HepG2 (cell line): Measurements from ENCODE around the gene CYP4F12. TPM values are rescaled to one million over a fixed set of nuclear protein-coding genes. Genes with fewer than 3 reads are reported as not detected.

ENCODE experiments used
- ATAC-seq: fragments of 200-7000 bp; cut with Tn5 transposase; 3 replicates; pipeline ENCODE4 v1.9.1; 2020; ENCODE audit warnings: mild to moderate bottlenecking, moderate library complexity
- BruUV-seq: library from RNA; stranded (reverse); fragments of 400-500 nt; replicated peaks from 2 replicates; lab custom pipeline; 2021; lab: Mats Ljungman, UMichigan
- CTCF ChIA-PET: fragments of 300-600 bp; formaldehyde crosslinking; extraction: SDS; loops from one replicate; lab custom pipeline; 2021; ENCODE audit warnings: low total read pairs, inconsistent platforms, low intra/inter-chr PET ratio; lab: Yijun Ruan, JAX
- POLR2A ChIA-PET: fragments of 350-600 bp; sonication (Branson Sonifier 250); formaldehyde crosslinking; loops from one replicate; lab custom pipeline; 2020; ENCODE audit warnings: antibody characterized with exemption, inconsistent platforms; lab: Yijun Ruan, JAX
- DNase-seq: peaks from one replicate; pipeline ENCODE4 v3.0.0-alpha.2; 2015; ENCODE audit warnings: low spot score
- FAIRE-seq: peaks from 3 replicates; lab custom pipeline; 2011; peaks lifted over from hg19 to GRCh38; lab: Jason Lieb, UNC
- H2AFZ ChIP-seq: one replicate; pipeline ENCODE4 v1.6.1; 2011; ENCODE audit warnings: low read length, inconsistent platforms
- H3K27ac ChIP-seq: fragments of 300-600 bp; 3 replicates; pipeline ENCODE4 v1.8.0; 2011; ENCODE audit warnings: mixed run types, mild to moderate bottlenecking, mixed read lengths, low read length, inconsistent platforms; ENCODE audit not compliant: insufficient read depth; ENCODE audit errors: extremely low read length
- H3K27me3 ChIP-seq, 2 experiments: fragments of 200-600 bp in 1 of 2; 2 replicates in 1 of 2; 3 replicates in 1 of 2; pipeline versions ENCODE4 v1.6.0 to v1.8.0; 2011; ENCODE audit warnings: low read length in 2 of 2, mild to moderate bottlenecking in 2 of 2, moderate library complexity in 2 of 2, inconsistent platforms in 1 of 2; ENCODE audit not compliant: insufficient read depth in 2 of 2, control insufficient read depth in 1 of 2
- H3K36me3 ChIP-seq, 2 experiments: fragments of 200-600 bp in 1 of 2; replicated peaks in 1 of 2; 2 replicates in 1 of 2; 3 replicates in 1 of 2; pipeline versions ENCODE4 v1.5.1 to v1.8.0; 2011; ENCODE audit warnings: low read length in 2 of 2, inconsistent platforms in 1 of 2; ENCODE audit not compliant: insufficient read depth in 2 of 2, control insufficient read depth in 1 of 2
- H3K4me1 ChIP-seq: 2 replicates; pipeline ENCODE4 v1.5.1; 2012; ENCODE audit warnings: low read length, inconsistent platforms; ENCODE audit not compliant: insufficient read depth
- H3K4me2 ChIP-seq: 2 replicates; pipeline ENCODE4 v1.6.0; 2011; ENCODE audit warnings: low read depth, low read length, inconsistent platforms
- H3K4me3 ChIP-seq, 3 experiments: fragments of 200-600 bp in 1 of 3; sonication (generic), shearing (Covaris generic) in 1 of 3; replicated peaks in 1 of 3; 2 replicates each; pipeline ENCODE4 v1.5.1; 2011 to 2016; ENCODE audit warnings: low read length in 3 of 3, inconsistent platforms in 2 of 3, low read depth in 2 of 3, mild to moderate bottlenecking in 2 of 3, control low read depth in 1 of 3, mixed read lengths in 1 of 3; ENCODE audit not compliant: insufficient read depth in 1 of 3
- H3K79me2 ChIP-seq: one replicate; pipeline ENCODE4 v1.6.1; 2011; ENCODE audit warnings: low read length, inconsistent platforms; ENCODE audit not compliant: insufficient read depth
- H3K9ac ChIP-seq: 2 replicates; pipeline ENCODE4 v1.6.0; 2011; ENCODE audit warnings: mild to moderate bottlenecking, low read depth, low read length, inconsistent platforms; ENCODE audit not compliant: insufficient read depth
- H3K9me3 ChIP-seq: 2 replicates; pipeline ENCODE4 v1.5.1; 2012; ENCODE audit warnings: mild to moderate bottlenecking, low read length
- H4K20me1 ChIP-seq: 2 replicates; pipeline ENCODE4 v1.6.0; 2011; ENCODE audit warnings: inconsistent platforms, mild to moderate bottlenecking, low read length, moderate library complexity; ENCODE audit not compliant: insufficient read depth
- ARID5B ChIP-seq: IDR thresholded peaks from 2 replicates; pipeline ENCODE4 v1.4.0; 2020; ENCODE audit warnings: mild to moderate bottlenecking, missing genetic modification reagents
- GATAD2A ChIP-seq: IDR thresholded peaks from 2 replicates; pipeline ENCODE4 v1.6.1; 2016
- GPBP1L1 ChIP-seq: sonication (generic); formaldehyde crosslinking; IDR thresholded peaks from 2 replicates; pipeline ENCODE4 v1.5.0; 2020; ENCODE audit warnings: mild to moderate bottlenecking, missing genetic modification reagents
- HNRNPUL1 ChIP-seq: fragments of 200-400 bp; formaldehyde crosslinking; IDR thresholded peaks from 2 replicates; pipeline ENCODE4 v1.6.1; 2017; ENCODE audit warnings: low read depth, mild to moderate bottlenecking, low read length, moderate library complexity
- KLF11 ChIP-seq: IDR thresholded peaks from 2 replicates; pipeline ENCODE4 v1.6.1; 2016; ENCODE audit warnings: missing compliant biosample characterization
- MED8 ChIP-seq: sonication (generic); formaldehyde crosslinking; IDR thresholded peaks from 2 replicates; pipeline ENCODE4 v1.8.1; 2023; ENCODE audit warnings: mild to moderate bottlenecking, missing genetic modification reagents; ENCODE audit not compliant: insufficient replicate concordance
- SIN3B ChIP-seq: fragments of 150-350 bp; IDR thresholded peaks from 2 replicates; pipeline ENCODE4 v1.6.1; 2014; ENCODE audit warnings: low read length
- SUZ12 ChIP-seq: fragments of 150-350 bp; IDR thresholded peaks from 2 replicates; pipeline ENCODE4 v1.6.1; 2014; ENCODE audit warnings: low read depth, low read length
- ZC3H13 ChIP-seq: sonication (generic); formaldehyde crosslinking; IDR thresholded peaks from 2 replicates; pipeline ENCODE4 v1.8.1; 2023; ENCODE audit warnings: mild to moderate bottlenecking, missing genetic modification reagents, moderate library complexity
- ZNF160 ChIP-seq: sonication (generic); formaldehyde crosslinking; IDR thresholded peaks from 2 replicates; pipeline ENCODE4 v1.8.0; 2022; ENCODE audit warnings: mild to moderate bottlenecking, inconsistent platforms, missing genetic modification reagents
- ZNF205 ChIP-seq: IDR thresholded peaks from 2 replicates; pipeline ENCODE4 v1.6.1; 2018; ENCODE audit warnings: missing biosample characterization, missing genetic modification reagents
- ZNF431 ChIP-seq: sonication (generic); formaldehyde crosslinking; IDR thresholded peaks from 2 replicates; pipeline ENCODE4 v1.9.0; 2022; ENCODE audit warnings: missing genetic modification reagents, low read depth, mild to moderate bottlenecking, borderline replicate concordance
- WGBS: methylation state at CpG from one replicate; pipeline ENCODE4 v1.1.6; 2017; ENCODE audit warnings: low lambda C conversion rate; 5-methylcytosine and 5-hydroxymethylcytosine counted together
- in situ Hi-C: cut with HindIII; loops from 2 replicates; pipeline ENCODE4 v1.10.0; 2017; ENCODE audit warnings: low pct_unique_long_range_greater_than_20kb; ENCODE audit not compliant: extremely low pct_ligation_motif_present
- intact Hi-C: fragments of 100-400 bp; cut with micrococcal nuclease; formaldehyde crosslinking; loops from one replicate; pipeline ENCODE4 v1.10.0; 2022; ENCODE audit not compliant: unreplicated experiment
- polyA plus RNA-seq, 8 experiments: library from polyadenylated mRNA; depleted of rRNA in 3 of 8; stranded (reverse) in 7 of 8; unstranded in 1 of 8; fragments of >200 nt; fragmentation: Illumina TruSeq in 4 of 8; extraction: Trizol in 4 of 8; gene quantifications; 2 replicates each; pipeline versions ENCODE4 v1.2.1 to v1.2.3, GENCODE V29; 2011 to 2016; ENCODE audit warnings: low read depth in 4 of 8, missing spikeins in 1 of 8, mixed read lengths in 1 of 8; ENCODE audit not compliant: insufficient read depth in 1 of 8
- total RNA-seq, 5 experiments: library from RNA; depleted of rRNA; stranded (reverse); fragments of >200 nt; fragmentation: Illumina TruSeq; extraction: Trizol; gene quantifications; 2 replicates each; pipeline ENCODE4 v1.2.3, GENCODE V29; 2016; ENCODE audit warnings: low read depth in 1 of 5
- TF ChIP-seq, protein P1 (sequence below): sonication (generic); formaldehyde crosslinking; IDR thresholded peaks from 2 replicates; pipeline ENCODE4 v1.4.0; 2020; ENCODE audit warnings: missing genetic modification reagents, borderline replicate concordance
- TF ChIP-seq, protein P2 (sequence below): sonication (generic); formaldehyde crosslinking; IDR thresholded peaks from 2 replicates; pipeline ENCODE4 v1.5.0; 2020; ENCODE audit warnings: missing genetic modification reagents

CYP4F12 gene
- total and polyA plus RNA-seq, 2 of the 13 experiments (the other 11 are each of a cell fraction or from before 2014, with no cell fraction given) = 29.9 to 30.8 TPM

- Histone ChIP-seq H3K4me1 (peaks cover 6% of the 10 kb centered on the region; the same call in 1 of the 2 replicates), H3K4me2 (no peak overlapping the region), H3K27ac (no peak overlapping the region), H3K79me2 (no peaks in the 10 kb centered on the region), H3K4me3 (no peak overlapping the region), H2AFZ (no peak overlapping the region), H3K9ac (no peak overlapping the region), H3K9me3 (no peaks in the 10 kb centered on the region), H4K20me1 (no peaks in the 10 kb centered on the region; the same call in 1 of the 2 replicates), H3K27me3 (no peaks in the 10 kb centered on the region; a peak in 1 of 5 replicates), H3K36me3 (peaks cover 2 to 6% of the 10 kb centered on the region in 2 experiments; a peak in 1 of 5 replicates)
- FAIRE-seq (no peak), DNase-seq (no peak), ATAC-seq (no peak)
- POLR2A ChIA-PET = no interaction called here
- TF ChIP-seq GATAD2A (CRISPR knock-in tag) (no peak), SIN3B (no peak), GPBP1L1 (CRISPR knock-in tag) (no peak), KLF11 (CRISPR knock-in tag) (no peak), ZNF431 (CRISPR knock-in tag) (no peak), ZNF205 (CRISPR knock-in tag) (no peak), SUZ12 (no peak), ZC3H13 (CRISPR knock-in tag) (no peak), MED8 (CRISPR knock-in tag) (no peak), ARID5B (CRISPR knock-in tag) (no peak), ZNF160 (CRISPR knock-in tag) (no peak), HNRNPUL1 (no peak)
- TF ChIP-seq, protein P1, sequence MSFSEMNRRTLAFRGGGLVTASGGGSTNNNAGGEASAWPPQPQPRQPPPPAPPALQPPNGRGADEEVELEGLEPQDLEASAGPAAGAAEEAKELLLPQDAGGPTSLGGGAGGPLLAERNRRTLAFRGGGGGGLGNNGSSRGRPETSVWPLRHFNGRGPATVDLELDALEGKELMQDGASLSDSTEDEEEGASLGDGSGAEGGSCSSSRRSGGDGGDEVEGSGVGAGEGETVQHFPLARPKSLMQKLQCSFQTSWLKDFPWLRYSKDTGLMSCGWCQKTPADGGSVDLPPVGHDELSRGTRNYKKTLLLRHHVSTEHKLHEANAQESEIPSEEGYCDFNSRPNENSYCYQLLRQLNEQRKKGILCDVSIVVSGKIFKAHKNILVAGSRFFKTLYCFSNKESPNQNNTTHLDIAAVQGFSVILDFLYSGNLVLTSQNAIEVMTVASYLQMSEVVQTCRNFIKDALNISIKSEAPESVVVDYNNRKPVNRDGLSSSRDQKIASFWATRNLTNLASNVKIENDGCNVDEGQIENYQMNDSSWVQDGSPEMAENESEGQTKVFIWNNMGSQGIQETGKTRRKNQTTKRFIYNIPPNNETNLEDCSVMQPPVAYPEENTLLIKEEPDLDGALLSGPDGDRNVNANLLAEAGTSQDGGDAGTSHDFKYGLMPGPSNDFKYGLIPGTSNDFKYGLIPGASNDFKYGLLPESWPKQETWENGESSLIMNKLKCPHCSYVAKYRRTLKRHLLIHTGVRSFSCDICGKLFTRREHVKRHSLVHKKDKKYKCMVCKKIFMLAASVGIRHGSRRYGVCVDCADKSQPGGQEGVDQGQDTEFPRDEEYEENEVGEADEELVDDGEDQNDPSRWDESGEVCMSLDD (CRISPR knock-in tag) = no peak
- TF ChIP-seq, protein P2, sequence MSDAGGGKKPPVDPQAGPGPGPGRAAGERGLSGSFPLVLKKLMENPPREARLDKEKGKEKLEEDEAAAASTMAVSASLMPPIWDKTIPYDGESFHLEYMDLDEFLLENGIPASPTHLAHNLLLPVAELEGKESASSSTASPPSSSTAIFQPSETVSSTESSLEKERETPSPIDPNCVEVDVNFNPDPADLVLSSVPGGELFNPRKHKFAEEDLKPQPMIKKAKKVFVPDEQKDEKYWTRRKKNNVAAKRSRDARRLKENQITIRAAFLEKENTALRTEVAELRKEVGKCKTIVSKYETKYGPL = no peak
- BruUV-seq = no TSS peak
- intact Hi-C loops = no loop called here
- in situ Hi-C loops = no loop called here
- CTCF ChIA-PET = no interaction called here
- WGBS = 98% methylated on average over 12 of the region's 19 CpGs
Observed at GRCh38 chr19:15696654-15697194, 23.8 kb downstream of the CYP4F12 start.
